KG1 (cell line): Measurements from ENCODE around the gene GREM2.

Experiments used
- DNase-seq: peaks from one replicate; lab custom pipeline; 2025; lab: John Stamatoyannopoulos, UW

Gene GREM2

DNA sequence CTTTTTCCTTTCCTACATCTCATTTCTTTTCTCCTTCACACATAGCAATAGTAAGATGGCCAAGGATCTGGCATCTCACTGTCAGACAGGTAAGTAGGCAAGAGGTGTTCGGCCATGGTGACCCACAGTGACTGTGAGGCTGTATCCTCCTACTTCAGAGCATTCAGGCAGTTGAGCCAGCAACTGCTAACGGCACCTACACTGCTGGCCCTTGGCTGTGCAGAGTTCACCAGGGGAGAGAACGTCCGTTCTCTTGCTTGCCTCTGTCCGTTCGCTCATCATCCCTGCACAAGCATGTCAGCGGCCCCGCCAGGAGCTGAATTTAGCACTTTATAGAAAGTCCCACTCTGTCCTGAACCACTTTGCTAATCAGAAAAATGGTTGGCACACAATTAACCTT, 113.6 kb downstream of the GREM2 start:
- DNase-seq = no peak

DNA sequence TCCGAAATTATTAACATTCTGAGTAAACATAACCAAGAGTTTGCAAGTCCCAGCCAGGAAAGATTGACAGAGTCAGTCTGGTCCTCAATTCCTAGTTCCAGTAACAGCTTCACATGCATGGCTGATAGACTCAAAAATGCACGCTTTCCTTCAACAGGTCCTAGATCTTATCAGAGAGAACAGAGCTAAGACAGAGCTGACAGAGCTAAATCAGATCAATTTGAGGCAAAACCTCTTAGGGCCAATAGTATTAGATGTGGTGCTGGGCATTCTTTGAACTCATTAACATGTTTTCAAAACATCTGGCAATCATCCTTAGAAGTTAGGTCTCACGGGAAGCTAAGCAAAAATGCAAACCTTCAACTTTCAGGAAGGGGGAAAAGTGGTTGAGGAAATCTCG, 114.0 kb downstream of the GREM2 start:
- DNase-seq = no peak

GRCh38 chr1:240496941-240497340, 115.0 kb downstream of the GREM2 start:
- no peak for DNase-seq

GRCh38 chr1:240496356-240496755, 115.6 kb downstream of the GREM2 start:
- DNase-seq = no peak

DNA sequence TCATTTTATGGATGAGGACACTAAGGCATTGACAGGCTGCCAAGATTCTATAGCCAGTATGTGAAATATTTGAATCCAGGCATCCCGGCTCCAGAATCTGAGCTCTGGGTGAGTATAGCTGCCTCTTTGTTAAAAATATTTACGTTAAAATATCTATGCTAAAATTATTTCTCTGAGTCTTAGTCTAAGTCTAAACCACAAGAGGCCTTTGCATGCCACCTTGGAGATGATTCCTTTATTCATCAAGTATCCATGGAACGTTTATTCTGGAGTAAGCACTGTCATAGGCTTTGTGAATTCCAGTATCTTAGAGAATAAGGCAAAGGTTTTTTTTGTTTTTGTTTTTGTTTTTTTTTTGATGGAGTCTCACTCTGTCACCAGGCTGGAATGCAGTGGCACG, 116.4 kb downstream of the GREM2 start:
- no peak for DNase-seq

- DNase-seq = peak; percentile 7
Observed at GRCh38 chr1:240492832-240493440, 119.0 kb downstream of the GREM2 start.

- DNase-seq = no peak
Observed at GRCh38 chr1:240491796-240492195, 120.2 kb downstream of the GREM2 start.

DNA sequence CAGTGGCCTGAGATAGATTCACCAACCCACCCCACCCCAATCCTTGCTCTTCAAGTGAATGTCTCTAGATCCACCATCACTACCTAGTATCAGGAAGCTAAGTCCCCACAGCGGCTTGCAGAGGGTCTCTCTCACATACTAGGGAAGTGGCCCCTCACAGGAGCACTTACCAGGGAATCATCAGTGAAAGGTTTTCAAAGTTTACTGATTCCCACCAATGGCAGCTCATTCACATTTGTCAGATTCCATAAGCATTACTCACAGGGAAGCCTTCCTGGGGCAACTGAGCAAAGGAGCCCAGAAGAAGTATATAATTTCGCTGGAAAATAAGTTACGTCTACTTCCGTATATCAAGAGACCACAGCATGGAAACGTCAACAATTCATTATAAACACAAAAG, 120.8 kb downstream of the GREM2 start:
- DNase-seq = no peak

GRCh38 chr1:240487493-240487892, 124.5 kb downstream of the GREM2 start:
- no peak for DNase-seq

DNA sequence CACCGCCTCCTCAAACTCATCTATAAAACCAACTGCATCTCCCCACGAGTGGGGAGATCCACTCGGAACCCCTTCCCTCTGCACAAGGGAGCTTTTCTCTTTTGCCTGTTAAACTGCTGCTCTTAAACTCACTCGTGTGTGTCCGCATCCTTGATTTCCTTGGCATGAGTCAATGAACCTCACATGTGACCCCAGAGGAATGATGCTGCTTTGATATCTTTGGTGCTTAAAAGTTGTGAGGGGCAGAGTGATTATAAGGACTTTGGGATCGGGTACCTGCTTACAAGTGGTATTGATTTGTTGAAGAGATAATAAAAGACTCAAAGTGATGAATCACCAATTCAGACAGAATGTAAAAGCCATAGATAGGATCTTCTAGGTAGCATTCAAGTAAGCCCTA, 125.3 kb downstream of the GREM2 start:
- DNase-seq = no peak

- DNase-seq = no peak
Observed at GRCh38 chr1:240484804-240485443, 127.0 kb downstream of the GREM2 start.

DNA sequence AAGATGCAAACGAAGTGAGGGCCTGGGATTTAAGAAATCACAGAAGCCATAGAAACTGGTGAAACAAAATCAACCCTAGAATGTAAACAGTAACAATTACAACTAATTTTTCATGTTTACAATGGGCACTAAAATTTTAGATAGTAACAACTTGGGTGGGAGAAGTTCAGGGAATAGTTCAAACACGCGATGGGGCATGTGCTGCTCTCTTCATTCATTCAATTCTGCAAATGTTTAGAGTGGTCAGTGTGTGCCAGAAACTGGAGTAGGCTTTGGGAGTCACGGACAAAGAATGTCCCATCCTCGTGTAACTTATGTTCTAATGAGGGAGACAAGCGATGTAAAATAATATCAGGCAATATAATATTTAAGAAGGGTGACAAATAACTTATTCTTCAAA, 133.4 kb downstream of the GREM2 start:
- DNase-seq = no peak

DNA sequence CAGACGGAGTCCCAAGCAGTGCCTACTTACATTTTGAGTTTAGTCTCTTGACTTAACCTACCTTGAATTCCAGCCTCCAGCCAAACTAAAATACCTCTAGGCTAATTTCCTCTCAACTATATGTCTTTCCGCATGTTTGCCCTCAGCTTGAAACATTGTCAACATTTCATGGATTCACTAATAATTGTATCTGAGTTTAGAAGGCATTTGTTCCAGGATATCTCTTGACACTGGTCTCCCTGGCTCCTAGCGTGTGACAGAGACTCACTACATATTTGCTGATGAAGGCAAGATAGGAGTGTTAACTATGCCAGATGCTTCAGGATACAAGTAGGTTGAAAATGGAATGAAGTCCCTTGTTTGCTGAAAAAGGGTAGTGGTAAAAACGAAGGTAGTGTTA, 136.1 kb downstream of the GREM2 start:
- no peak for DNase-seq

- no peak for DNase-seq
Observed at GRCh38 chr1:240474133-240474614, 137.8 kb downstream of the GREM2 start.

GRCh38 chr1:240468656-240469055, 143.3 kb downstream of the GREM2 start:
- no peak for DNase-seq

GRCh38 chr1:240467895-240468294, 144.1 kb downstream of the GREM2 start:
- no peak for DNase-seq

DNA sequence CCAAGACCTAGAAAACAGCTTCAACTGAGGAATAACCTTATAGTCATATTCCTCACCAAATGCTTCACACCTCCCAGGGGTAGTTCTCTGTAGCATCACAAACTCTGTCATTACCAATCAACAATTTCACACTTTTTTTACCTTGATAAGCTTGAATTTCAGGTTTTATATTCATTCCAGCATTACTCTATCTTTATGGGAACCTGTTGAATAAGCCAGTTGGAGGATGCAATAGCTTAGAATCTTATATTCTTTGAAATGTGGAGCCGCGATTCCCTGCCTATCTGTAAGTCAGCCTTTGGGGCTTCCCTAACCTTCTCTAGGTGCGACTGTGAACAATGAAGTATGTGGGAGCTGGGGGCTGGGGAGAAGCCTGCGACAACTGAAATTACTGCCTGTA, 145.4 kb downstream of the GREM2 start:
- DNase-seq = no peak

GRCh38 chr1:240465531-240465940, 146.4 kb downstream of the GREM2 start:
- no peak for DNase-seq

- no peak for DNase-seq
Observed at GRCh38 chr1:240464099-240464498, 147.9 kb downstream of the GREM2 start.

GRCh38 chr1:240462766-240463395, 149.1 kb downstream of the GREM2 start:
- no peak for DNase-seq

- no peak for DNase-seq
Observed at GRCh38 chr1:240462277-240462676, 149.7 kb downstream of the GREM2 start.

DNA sequence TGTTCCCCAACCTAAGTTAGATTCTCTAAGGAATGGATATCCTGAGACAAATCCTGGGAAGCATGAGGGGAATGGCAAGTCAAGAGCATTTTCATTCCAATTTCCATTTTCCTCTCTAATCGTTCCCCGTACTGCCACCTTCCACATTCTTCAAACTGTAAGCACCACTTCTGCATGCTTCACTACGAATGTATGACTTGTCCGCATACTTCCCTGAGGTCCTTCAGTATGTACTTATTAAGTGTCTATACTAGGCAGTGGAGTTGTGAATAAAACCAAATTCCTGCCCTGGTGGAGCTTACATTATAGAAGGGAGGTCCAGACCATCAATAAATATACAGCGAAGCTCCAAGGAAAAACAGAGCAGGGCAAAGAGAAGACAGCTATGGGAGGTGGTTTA, 154.8 kb downstream of the GREM2 start:
- no peak for DNase-seq

DNA sequence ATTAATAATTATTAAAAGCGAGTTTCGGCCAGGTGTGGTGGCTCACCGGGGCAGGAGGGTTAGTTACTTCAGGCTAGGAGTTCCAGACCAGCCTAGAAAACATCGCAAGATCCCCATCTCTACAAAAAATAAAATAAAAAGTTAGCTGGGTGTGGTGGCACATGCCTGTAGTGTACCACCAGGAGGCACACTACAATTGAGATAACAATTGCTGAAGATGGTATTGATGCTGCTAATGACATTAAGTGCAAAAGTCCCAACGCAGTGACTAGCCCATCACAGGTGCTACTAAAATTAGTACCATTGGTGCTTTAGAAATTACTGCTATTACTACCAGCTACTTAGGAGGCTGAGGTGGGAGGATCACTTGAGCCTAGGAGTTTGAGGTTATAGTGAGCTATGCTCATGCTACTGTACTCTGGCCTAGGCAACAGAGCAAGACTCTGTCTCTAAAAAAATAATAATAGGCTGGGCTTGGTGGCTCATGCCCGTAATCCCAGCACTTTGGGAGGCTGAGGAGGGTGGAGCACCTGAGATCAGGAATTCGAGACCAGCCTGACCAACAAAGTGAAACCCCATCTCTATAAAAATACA, 156.6 kb downstream of the GREM2 start:
- no peak for DNase-seq
